Measurements from ENCODE around the gene MYH2. TPM values are rescaled to one million over a fixed set of nuclear protein-coding genes. Genes with fewer than 3 reads are reported as not detected.

The MYH2 gene
- polyA plus RNA-seq, 1 of the 3 experiments (the other 2 are of a cell fraction), result 0.10 TPM

DNA sequence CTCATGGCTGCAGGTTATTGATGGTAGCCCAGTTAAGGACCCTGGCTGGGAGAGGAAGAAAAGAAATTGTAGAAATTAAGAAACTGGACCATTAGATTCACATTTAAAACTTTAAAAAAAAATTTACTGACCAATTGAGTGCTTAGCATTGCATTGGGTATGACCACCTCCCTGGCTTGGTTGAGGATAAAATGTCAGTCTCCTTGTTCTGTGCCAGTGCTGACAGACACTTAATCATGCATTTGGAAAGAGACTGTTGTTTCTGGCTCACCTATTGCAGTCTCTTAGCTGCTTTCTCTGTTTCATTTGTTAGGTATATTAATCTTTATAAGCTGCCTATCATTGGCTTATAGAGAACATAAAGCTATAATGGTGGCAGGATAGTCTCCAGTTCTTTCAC lies 32.8 kb downstream of the MYH2 start (continued):
- no peak for TF ChIP-seq TEAD4 (IDR thresholded peaks at IDR 0.05; ENCODE audit: borderline replicate concordance, insufficient read depth)
- no peak for TF ChIP-seq FOXM1 (IDR thresholded peaks at IDR 0.05; ENCODE audit: low read depth)

DNA sequence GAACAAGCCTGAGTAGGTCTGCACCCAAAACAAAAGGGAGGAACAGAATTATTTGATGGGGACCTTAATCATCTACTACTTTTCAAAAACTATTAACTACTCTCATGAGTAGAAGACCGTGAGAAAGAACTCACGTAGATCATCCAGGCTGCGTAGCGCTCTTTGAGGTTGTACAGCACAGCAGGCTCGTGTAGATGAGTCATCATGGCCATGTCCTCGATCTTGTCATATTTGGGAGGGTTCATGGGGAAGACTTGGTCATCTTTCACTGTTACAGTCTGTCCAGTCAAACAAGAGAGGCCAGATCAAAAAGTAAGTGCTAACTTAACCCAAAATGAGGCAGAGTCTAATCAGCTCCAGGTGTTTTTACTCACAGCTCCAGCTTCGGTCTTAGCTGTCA lies 33.4 kb downstream of the MYH2 start:
- WGBS (ENCODE audit: low lambda C conversion rate), result 2% methylated on average over 7 of the region's 7 CpGs
- DNase-seq, result no peak
- Histone ChIP-seq H3K27ac (ENCODE audit: low read depth in 2 of 2, low read length in 1 of 2) (no peak overlapping the region), H3K9me2 (no peaks in the 10 kb centered on the region), H3K79me2 (ENCODE audit: insufficient read depth) (no peaks in the 10 kb centered on the region), H3K9me3 (no peaks in the 10 kb centered on the region), H3K9ac (no peak overlapping the region), H3K27me3 (ENCODE audit: insufficient read depth) (no peaks in the 10 kb centered on the region; the same call in 1 of the 2 replicates), H3F3A (replicated peaks; ENCODE audit: insufficient read depth) (no peaks in the 10 kb centered on the region), H3K4me1 (ENCODE audit: control insufficient read depth in 1 of 2, insufficient read depth in 2 of 2, low read depth in 1 of 2, low read length in 1 of 2) (no peaks in the 10 kb centered on the region), H3K36me3 (replicated peaks in 1 of 2; ENCODE audit: control insufficient read depth in 1 of 2, insufficient read depth in 2 of 2, low read length in 1 of 2) (no peaks in the 10 kb centered on the region), H3K4me3 (ENCODE audit: low read depth in 2 of 2, low read length in 1 of 2) (no peak overlapping the region), H3K4me2 (no peak overlapping the region), H4K20me1 (ENCODE audit: insufficient read depth) (no peaks in the 10 kb centered on the region), H2AFZ (ENCODE audit: low read depth) (no peak overlapping the region)
- POLR2A ChIA-PET, result no interaction called here
- CTCF ChIA-PET, result interaction anchor here (0.6 to 0.8 kb wide), 2 partner anchors 9 to 289 kb away, joined by 3 read pairs; no protein-coding TSS in a partner anchor
- TF ChIP-seq, protein P1, sequence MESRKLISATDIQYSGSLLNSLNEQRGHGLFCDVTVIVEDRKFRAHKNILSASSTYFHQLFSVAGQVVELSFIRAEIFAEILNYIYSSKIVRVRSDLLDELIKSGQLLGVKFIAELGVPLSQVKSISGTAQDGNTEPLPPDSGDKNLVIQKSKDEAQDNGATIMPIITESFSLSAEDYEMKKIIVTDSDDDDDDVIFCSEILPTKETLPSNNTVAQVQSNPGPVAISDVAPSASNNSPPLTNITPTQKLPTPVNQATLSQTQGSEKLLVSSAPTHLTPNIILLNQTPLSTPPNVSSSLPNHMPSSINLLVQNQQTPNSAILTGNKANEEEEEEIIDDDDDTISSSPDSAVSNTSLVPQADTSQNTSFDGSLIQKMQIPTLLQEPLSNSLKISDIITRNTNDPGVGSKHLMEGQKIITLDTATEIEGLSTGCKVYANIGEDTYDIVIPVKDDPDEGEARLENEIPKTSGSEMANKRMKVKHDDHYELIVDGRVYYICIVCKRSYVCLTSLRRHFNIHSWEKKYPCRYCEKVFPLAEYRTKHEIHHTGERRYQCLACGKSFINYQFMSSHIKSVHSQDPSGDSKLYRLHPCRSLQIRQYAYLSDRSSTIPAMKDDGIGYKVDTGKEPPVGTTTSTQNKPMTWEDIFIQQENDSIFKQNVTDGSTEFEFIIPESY (IDR thresholded peaks at IDR 0.05; ENCODE audit: borderline replicate concordance, low read depth), result no peak
- TF ChIP-seq GATA2 (CRISPR knock-in tag; IDR thresholded peaks at IDR 0.05) (no peak), YY1 (IDR thresholded peaks at IDR 0.05; ENCODE audit: low read depth) (no peak), MEF2A (IDR thresholded peaks at IDR 0.05; ENCODE audit: borderline replicate concordance, low read depth) (no peak), GABPA (IDR thresholded peaks at IDR 0.05; ENCODE audit: low read depth) (no peak), EP300 (IDR thresholded peaks at IDR 0.05; ENCODE audit: borderline replicate concordance in 1 of 2, low read depth in 1 of 2, low read length in 1 of 2) (no peak), SIN3A (IDR thresholded peaks at IDR 0.05; ENCODE audit: borderline replicate concordance, low read depth, low read length) (no peak), SMC3 (IDR thresholded peaks at IDR 0.05; ENCODE audit: low read depth, low read length) (no peak), RCOR1 (IDR thresholded peaks at IDR 0.05; ENCODE audit: low read length) (no peak)
- TF ChIP-seq, protein P2, sequence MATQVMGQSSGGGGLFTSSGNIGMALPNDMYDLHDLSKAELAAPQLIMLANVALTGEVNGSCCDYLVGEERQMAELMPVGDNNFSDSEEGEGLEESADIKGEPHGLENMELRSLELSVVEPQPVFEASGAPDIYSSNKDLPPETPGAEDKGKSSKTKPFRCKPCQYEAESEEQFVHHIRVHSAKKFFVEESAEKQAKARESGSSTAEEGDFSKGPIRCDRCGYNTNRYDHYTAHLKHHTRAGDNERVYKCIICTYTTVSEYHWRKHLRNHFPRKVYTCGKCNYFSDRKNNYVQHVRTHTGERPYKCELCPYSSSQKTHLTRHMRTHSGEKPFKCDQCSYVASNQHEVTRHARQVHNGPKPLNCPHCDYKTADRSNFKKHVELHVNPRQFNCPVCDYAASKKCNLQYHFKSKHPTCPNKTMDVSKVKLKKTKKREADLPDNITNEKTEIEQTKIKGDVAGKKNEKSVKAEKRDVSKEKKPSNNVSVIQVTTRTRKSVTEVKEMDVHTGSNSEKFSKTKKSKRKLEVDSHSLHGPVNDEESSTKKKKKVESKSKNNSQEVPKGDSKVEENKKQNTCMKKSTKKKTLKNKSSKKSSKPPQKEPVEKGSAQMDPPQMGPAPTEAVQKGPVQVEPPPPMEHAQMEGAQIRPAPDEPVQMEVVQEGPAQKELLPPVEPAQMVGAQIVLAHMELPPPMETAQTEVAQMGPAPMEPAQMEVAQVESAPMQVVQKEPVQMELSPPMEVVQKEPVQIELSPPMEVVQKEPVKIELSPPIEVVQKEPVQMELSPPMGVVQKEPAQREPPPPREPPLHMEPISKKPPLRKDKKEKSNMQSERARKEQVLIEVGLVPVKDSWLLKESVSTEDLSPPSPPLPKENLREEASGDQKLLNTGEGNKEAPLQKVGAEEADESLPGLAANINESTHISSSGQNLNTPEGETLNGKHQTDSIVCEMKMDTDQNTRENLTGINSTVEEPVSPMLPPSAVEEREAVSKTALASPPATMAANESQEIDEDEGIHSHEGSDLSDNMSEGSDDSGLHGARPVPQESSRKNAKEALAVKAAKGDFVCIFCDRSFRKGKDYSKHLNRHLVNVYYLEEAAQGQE (IDR thresholded peaks at IDR 0.05; ENCODE audit: low read depth, low read length), result no peak
- TF ChIP-seq, protein P3, sequence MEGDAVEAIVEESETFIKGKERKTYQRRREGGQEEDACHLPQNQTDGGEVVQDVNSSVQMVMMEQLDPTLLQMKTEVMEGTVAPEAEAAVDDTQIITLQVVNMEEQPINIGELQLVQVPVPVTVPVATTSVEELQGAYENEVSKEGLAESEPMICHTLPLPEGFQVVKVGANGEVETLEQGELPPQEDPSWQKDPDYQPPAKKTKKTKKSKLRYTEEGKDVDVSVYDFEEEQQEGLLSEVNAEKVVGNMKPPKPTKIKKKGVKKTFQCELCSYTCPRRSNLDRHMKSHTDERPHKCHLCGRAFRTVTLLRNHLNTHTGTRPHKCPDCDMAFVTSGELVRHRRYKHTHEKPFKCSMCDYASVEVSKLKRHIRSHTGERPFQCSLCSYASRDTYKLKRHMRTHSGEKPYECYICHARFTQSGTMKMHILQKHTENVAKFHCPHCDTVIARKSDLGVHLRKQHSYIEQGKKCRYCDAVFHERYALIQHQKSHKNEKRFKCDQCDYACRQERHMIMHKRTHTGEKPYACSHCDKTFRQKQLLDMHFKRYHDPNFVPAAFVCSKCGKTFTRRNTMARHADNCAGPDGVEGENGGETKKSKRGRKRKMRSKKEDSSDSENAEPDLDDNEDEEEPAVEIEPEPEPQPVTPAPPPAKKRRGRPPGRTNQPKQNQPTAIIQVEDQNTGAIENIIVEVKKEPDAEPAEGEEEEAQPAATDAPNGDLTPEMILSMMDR (IDR thresholded peaks at IDR 0.05), result no peak
